HCT116 (cell line): Measurements from ENCODE around the gene C1S.

ENCODE experiments used
- ATF3 ChIP-seq: IDR thresholded peaks from 2 replicates; pipeline ENCODE4 v1.6.1; 2012
- POLR2A ChIP-seq: IDR thresholded peaks from 2 replicates; pipeline ENCODE4 v1.7.0; 2011; ENCODE audit warnings: borderline replicate concordance; ENCODE audit not compliant: insufficient read depth, insufficient read length; ENCODE audit errors: extremely low read depth
- POLR2AphosphoS5 ChIP-seq: IDR thresholded peaks from 2 replicates; pipeline ENCODE4 v1.6.1; 2011; ENCODE audit warnings: mild to moderate bottlenecking, low read depth, low read length, moderate library complexity
- SIN3A ChIP-seq: IDR thresholded peaks from 2 replicates; pipeline ENCODE4 v1.6.1; 2012; ENCODE audit warnings: low read depth
- TCF7L2 ChIP-seq: IDR thresholded peaks from 2 replicates; pipeline ENCODE4 v1.7.0; 2011; ENCODE audit warnings: borderline replicate concordance, inconsistent platforms; ENCODE audit not compliant: insufficient read depth, insufficient read length; ENCODE audit errors: extremely low read depth
- TF ChIP-seq, protein P1 (sequence below), 3 experiments: fragments of 200-600 bp in 1 of 3; sonication (generic) in 1 of 3; IDR thresholded peaks in 2 of 3; conservative IDR thresholded peaks in 1 of 3; 2 replicates each; pipeline ENCODE4 v1.5.1; 2012 to 2017; ENCODE audit warnings: low read depth in 2 of 3, low read length in 2 of 3, antibody characterized with exemption in 1 of 3, borderline replicate concordance in 1 of 3, control low read depth in 1 of 3, mild to moderate bottlenecking in 1 of 3, mixed read lengths in 1 of 3, mixed run types in 1 of 3, moderate library complexity in 1 of 3; ENCODE audit not compliant: insufficient read depth in 1 of 3

DNA sequence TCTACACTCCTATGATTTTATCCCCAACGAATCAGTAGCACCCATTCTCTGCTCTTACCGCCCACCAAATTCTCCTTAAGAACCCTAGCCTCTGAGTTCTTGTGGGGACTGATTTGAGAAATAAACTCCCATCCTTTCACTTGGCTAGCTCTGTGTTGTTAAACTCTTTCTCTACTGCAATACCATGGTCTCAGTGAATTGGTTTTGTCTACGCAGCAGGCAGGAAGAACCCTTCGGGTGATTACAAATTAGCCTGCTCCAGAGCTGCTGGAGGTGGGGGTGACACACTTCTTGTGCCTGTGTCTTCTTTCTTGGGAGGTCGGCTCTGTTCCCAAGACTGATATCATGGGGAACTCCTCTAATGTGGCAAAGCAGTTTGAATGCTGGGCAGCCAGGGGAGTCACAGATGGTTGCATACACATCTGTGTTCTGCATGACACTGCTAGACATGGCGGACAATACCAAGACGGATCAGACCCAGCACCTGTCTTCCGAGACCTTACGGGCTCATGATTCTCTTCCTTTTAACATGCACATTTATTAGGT is 1.6 kb upstream of the C1S start:
- TF ChIP-seq, protein P1, sequence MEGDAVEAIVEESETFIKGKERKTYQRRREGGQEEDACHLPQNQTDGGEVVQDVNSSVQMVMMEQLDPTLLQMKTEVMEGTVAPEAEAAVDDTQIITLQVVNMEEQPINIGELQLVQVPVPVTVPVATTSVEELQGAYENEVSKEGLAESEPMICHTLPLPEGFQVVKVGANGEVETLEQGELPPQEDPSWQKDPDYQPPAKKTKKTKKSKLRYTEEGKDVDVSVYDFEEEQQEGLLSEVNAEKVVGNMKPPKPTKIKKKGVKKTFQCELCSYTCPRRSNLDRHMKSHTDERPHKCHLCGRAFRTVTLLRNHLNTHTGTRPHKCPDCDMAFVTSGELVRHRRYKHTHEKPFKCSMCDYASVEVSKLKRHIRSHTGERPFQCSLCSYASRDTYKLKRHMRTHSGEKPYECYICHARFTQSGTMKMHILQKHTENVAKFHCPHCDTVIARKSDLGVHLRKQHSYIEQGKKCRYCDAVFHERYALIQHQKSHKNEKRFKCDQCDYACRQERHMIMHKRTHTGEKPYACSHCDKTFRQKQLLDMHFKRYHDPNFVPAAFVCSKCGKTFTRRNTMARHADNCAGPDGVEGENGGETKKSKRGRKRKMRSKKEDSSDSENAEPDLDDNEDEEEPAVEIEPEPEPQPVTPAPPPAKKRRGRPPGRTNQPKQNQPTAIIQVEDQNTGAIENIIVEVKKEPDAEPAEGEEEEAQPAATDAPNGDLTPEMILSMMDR (IDR thresholded peaks at IDR 0.05 in 2 of 3, conservative IDR thresholded peaks at IDR 0.05 in 1 of 3; ENCODE audit: borderline replicate concordance in 1 of 3, insufficient read depth in 1 of 3, low read depth in 2 of 3, low read length in 2 of 3), result no peak
- TF ChIP-seq POLR2A (no peak), TCF7L2 (no peak), ATF3 (no peak), POLR2AphosphoS5 (no peak), SIN3A (no peak)
